Immature natural killer cell (primary cell): ENCODE results near the gene CLSTN3. TPM values are rescaled to one million over a fixed set of nuclear protein-coding genes. Genes with fewer than 3 reads are reported as not detected.

Experiments used
- DNase-seq, 3 donors: peaks; one replicate each; pipeline ENCODE4 v3.0.0; 2022; ENCODE audit warnings: mixed read lengths in 1 of 3
- H3K27ac Mint-ChIP-seq, 6 donors: one replicate each; pipeline ENCODE4 v1.8.0; 2020; ENCODE audit warnings: mixed read lengths in 6 of 6, mild to moderate bottlenecking in 5 of 6, inconsistent platforms in 4 of 6, moderate library complexity in 3 of 6
- H3K27me3 Mint-ChIP-seq, 3 donors: one replicate each; pipeline ENCODE4 v1.8.0; 2020 to 2021; ENCODE audit warnings: low read depth in 3 of 3, mild to moderate bottlenecking in 3 of 3, mixed read lengths in 3 of 3, moderate library complexity in 3 of 3, inconsistent platforms in 1 of 3
- H3K36me3 Mint-ChIP-seq, 3 donors: one replicate each; pipeline ENCODE4 v1.8.0; 2020; ENCODE audit warnings: mixed read lengths in 3 of 3, inconsistent platforms in 2 of 3, mild to moderate bottlenecking in 2 of 3
- H3K4me1 Mint-ChIP-seq, 2 donors: one replicate each; pipeline ENCODE4 v1.8.0; 2020; ENCODE audit warnings: inconsistent platforms in 2 of 2, mild to moderate bottlenecking in 2 of 2, mixed read lengths in 2 of 2, moderate library complexity in 1 of 2
- H3K4me3 Mint-ChIP-seq, 5 donors: one replicate each; pipeline ENCODE4 v1.8.0; 2020; ENCODE audit warnings: mild to moderate bottlenecking in 5 of 5, mixed read lengths in 5 of 5, inconsistent platforms in 3 of 5, moderate library complexity in 3 of 5
- H3K9me3 Mint-ChIP-seq, 6 donors: one replicate each; pipeline ENCODE4 v1.8.0; 2020; ENCODE audit warnings: mild to moderate bottlenecking in 6 of 6, mixed read lengths in 6 of 6, inconsistent platforms in 4 of 6, moderate library complexity in 3 of 6
- polyA plus RNA-seq, 3 donors: library from polyadenylated mRNA; unstranded; fragments of 300-500 nt; fragmentation: Illumina TruSeq; gene quantifications; one replicate each; pipeline ENCODE4 v1.2.3, GENCODE V29; 2021

Gene CLSTN3
- polyA plus RNA-seq, 3 donors from 2014 or later: 7.6 to 18.9 (median 13.8) TPM

- Mint-ChIP-seq H3K36me3 (peaks cover 19 to 43% (median 28%) of the 10 kb centered on the region in 3 donors), H3K4me3 (no peak overlapping the region), H3K4me1 (no peaks in the 10 kb centered on the region), H3K27me3 (no peaks in the 10 kb centered on the region), H3K27ac (no peak overlapping the region), H3K9me3 (no peaks in the 10 kb centered on the region)
- DNase-seq: no peak
Observed at GRCh38 chr12:7152818-7153217, 22.6 kb downstream of the CLSTN3 start.

GRCh38 chr12:7154042-7154441 lies 23.9 kb downstream of the CLSTN3 start:
- Mint-ChIP-seq H3K4me3 (no peak overlapping the region), H3K9me3 (no peaks in the 10 kb centered on the region), H3K36me3 (peaks cover 19 to 43% (median 22%) of the 10 kb centered on the region in 3 donors), H3K27ac (peak overlapping the region in 1 of 6 donors; percentile 10), H3K27me3 (no peaks in the 10 kb centered on the region), H3K4me1 (no peaks in the 10 kb centered on the region)
- no peak for DNase-seq

- Mint-ChIP-seq H3K27ac (peak overlapping the region in 1 of 6 donors; percentile 0), H3K4me1 (no peaks in the 10 kb centered on the region), H3K4me3 (no peak overlapping the region), H3K27me3 (peaks cover 0 to 3% (median 0%) of the 10 kb centered on the region in 3 donors), H3K36me3 (peaks cover 15 to 39% (median 15%) of the 10 kb centered on the region in 3 donors), H3K9me3 (peaks cover 0 to 2% (median 0%) of the 10 kb centered on the region in 6 donors)
- DNase-seq: no peak
Observed at GRCh38 chr12:7154901-7155470, 24.8 kb downstream of the CLSTN3 start.

- peaks cover 0 to 3% (median 0%) of the 10 kb centered on the region in 3 donors for H3K27me3 Mint-ChIP-seq
- H3K36me3 Mint-ChIP-seq: peaks cover 14 to 33% (median 15%) of the 10 kb centered on the region in 3 donors
- H3K4me1 Mint-ChIP-seq: no peaks in the 10 kb centered on the region
- no peak overlapping the region for H3K4me3 Mint-ChIP-seq
- DNase-seq: no peak
- H3K9me3 Mint-ChIP-seq: peaks cover 0 to 2% (median 0%) of the 10 kb centered on the region in 6 donors
- H3K27ac Mint-ChIP-seq: peak overlapping the region in 2 of 6 donors; percentile 0 to 61
Observed at GRCh38 chr12:7155471-7156034, 25.4 kb downstream of the CLSTN3 start.

GRCh38 chr12:7156259-7157197 lies 26.4 kb downstream of the CLSTN3 start:
- no peak for DNase-seq
- Mint-ChIP-seq H3K4me3 (no peak overlapping the region), H3K27me3 (peaks cover 0 to 3% (median 0%) of the 10 kb centered on the region in 3 donors), H3K9me3 (peaks cover 0 to 2% (median 0%) of the 10 kb centered on the region in 6 donors), H3K36me3 (peaks cover 11 to 28% (median 12%) of the 10 kb centered on the region in 3 donors), H3K4me1 (no peaks in the 10 kb centered on the region), H3K27ac (no peak overlapping the region)

- H3K4me3 Mint-ChIP-seq: no peak overlapping the region
Observed at GRCh38 chr12:7157391-7157790, 27.2 kb downstream of the CLSTN3 start.

GRCh38 chr12:7158781-7159609 lies 28.8 kb downstream of the CLSTN3 start:
- Mint-ChIP-seq H3K9me3 (peaks cover 0 to 2% (median 0%) of the 10 kb centered on the region in 6 donors), H3K27me3 (peaks cover 3 to 7% (median 3%) of the 10 kb centered on the region in 3 donors), H3K4me1 (no peaks in the 10 kb centered on the region), H3K4me3 (no peak overlapping the region), H3K27ac (peak overlapping the region in 3 of 6 donors; percentile 22 to 61 (median 32)), H3K36me3 (peaks cover 6 to 20% (median 11%) of the 10 kb centered on the region in 3 donors)
- DNase-seq: no peak

More at GRCh38 chr12:7157391-7157790, 27.2 kb downstream of the CLSTN3 start:
- Mint-ChIP-seq H3K27ac (no peak overlapping the region), H3K36me3 (peaks cover 11 to 28% (median 12%) of the 10 kb centered on the region in 3 donors), H3K9me3 (peaks cover 0 to 2% (median 0%) of the 10 kb centered on the region in 6 donors), H3K4me1 (no peaks in the 10 kb centered on the region), H3K27me3 (peaks cover 0 to 3% (median 3%) of the 10 kb centered on the region in 3 donors)
- DNase-seq: no peak

GRCh38 chr12:7160183-7160582 lies 30.0 kb downstream of the CLSTN3 start:
- Mint-ChIP-seq H3K27me3 (peaks cover 3 to 7% (median 3%) of the 10 kb centered on the region in 3 donors), H3K4me1 (no peaks in the 10 kb centered on the region), H3K36me3 (peaks cover 0 to 9% (median 2%) of the 10 kb centered on the region in 3 donors), H3K4me3 (no peak overlapping the region), H3K27ac (no peak overlapping the region), H3K9me3 (peaks cover 0 to 2% (median 0%) of the 10 kb centered on the region in 6 donors)
- no peak for DNase-seq

- DNase-seq: no peak
- H3K9me3 Mint-ChIP-seq: peaks cover 0 to 2% (median 0%) of the 10 kb centered on the region in 6 donors
- no peak overlapping the region for H3K4me3 Mint-ChIP-seq
- H3K27me3 Mint-ChIP-seq: peaks cover 3 to 7% (median 4%) of the 10 kb centered on the region in 3 donors
- H3K4me1 Mint-ChIP-seq: no peaks in the 10 kb centered on the region
- H3K27ac Mint-ChIP-seq: no peak overlapping the region
- peaks cover 0 to 5% (median 0%) of the 10 kb centered on the region in 3 donors for H3K36me3 Mint-ChIP-seq
Observed at GRCh38 chr12:7161327-7161726, 31.2 kb downstream of the CLSTN3 start.

GRCh38 chr12:7161811-7162210 lies 31.6 kb downstream of the CLSTN3 start:
- DNase-seq: no peak
- no peaks in the 10 kb centered on the region for H3K4me1 Mint-ChIP-seq
- H3K4me3 Mint-ChIP-seq: no peak overlapping the region
- H3K9me3 Mint-ChIP-seq: peaks cover 0 to 2% (median 0%) of the 10 kb centered on the region in 6 donors
- peaks cover 3 to 9% (median 8%) of the 10 kb centered on the region in 3 donors for H3K27me3 Mint-ChIP-seq
- no peak overlapping the region for H3K27ac Mint-ChIP-seq
- peaks cover 0 to 3% (median 0%) of the 10 kb centered on the region in 3 donors for H3K36me3 Mint-ChIP-seq

GRCh38 chr12:7162691-7163114 lies 32.5 kb downstream of the CLSTN3 start:
- H3K27me3 Mint-ChIP-seq: peaks cover 3 to 9% (median 8%) of the 10 kb centered on the region in 3 donors
- H3K36me3 Mint-ChIP-seq: no peaks in the 10 kb centered on the region
- H3K4me3 Mint-ChIP-seq: no peak overlapping the region
- peaks cover 0 to 4% (median 2%) of the 10 kb centered on the region in 6 donors for H3K9me3 Mint-ChIP-seq
- H3K4me1 Mint-ChIP-seq: no peaks in the 10 kb centered on the region
- DNase-seq: no peak
- no peak overlapping the region for H3K27ac Mint-ChIP-seq

GRCh38 chr12:7169951-7170350 lies 39.8 kb downstream of the CLSTN3 start:
- Mint-ChIP-seq H3K4me3 (no peak overlapping the region), H3K4me1 (no peaks in the 10 kb centered on the region), H3K9me3 (peaks cover 0 to 12% (median 6%) of the 10 kb centered on the region in 6 donors), H3K27ac (no peak overlapping the region), H3K27me3 (peaks cover 3 to 16% (median 10%) of the 10 kb centered on the region in 3 donors), H3K36me3 (no peaks in the 10 kb centered on the region)
- DNase-seq: no peak

- no peak overlapping the region for H3K27ac Mint-ChIP-seq
- no peaks in the 10 kb centered on the region for H3K4me1 Mint-ChIP-seq
- H3K27me3 Mint-ChIP-seq: peaks cover 4 to 12% (median 11%) of the 10 kb centered on the region in 3 donors
Observed at GRCh38 chr12:7171854-7172253, 41.7 kb downstream of the CLSTN3 start.

More at GRCh38 chr12:7171854-7172253, 41.7 kb downstream of the CLSTN3 start:
- H3K36me3 Mint-ChIP-seq: no peaks in the 10 kb centered on the region
- no peak for DNase-seq
- peaks cover 0 to 12% (median 6%) of the 10 kb centered on the region in 6 donors for H3K9me3 Mint-ChIP-seq
- no peak overlapping the region for H3K4me3 Mint-ChIP-seq
